Endodermal cell (in vitro differentiated cells): ENCODE data around the gene CLDN16. TPM values are rescaled to one million over a fixed set of nuclear protein-coding genes. Genes with fewer than 3 reads are reported as not detected.

Experiments
- DNase-seq: peaks from one replicate; pipeline ENCODE4 v3.0.0-alpha.2; 2017
- H3K27ac ChIP-seq: 2 replicates; pipeline ENCODE4 v1.5.1; 2013; ENCODE audit warnings: mild to moderate bottlenecking, low read depth, low read length, moderate library complexity
- H3K27me3 ChIP-seq: 2 replicates; pipeline ENCODE4 v1.6.1; 2013; ENCODE audit warnings: mild to moderate bottlenecking, low read length, moderate library complexity; ENCODE audit not compliant: insufficient read depth, control insufficient read depth, poor library complexity, severe bottlenecking
- H3K36me3 ChIP-seq: 2 replicates; pipeline ENCODE4 v1.7.0; 2013; ENCODE audit warnings: mild to moderate bottlenecking, low read length, moderate library complexity; ENCODE audit not compliant: control insufficient read depth, insufficient read depth
- H3K4me1 ChIP-seq: one replicate; pipeline ENCODE4 v1.7.0; 2013; ENCODE audit warnings: low read length; ENCODE audit not compliant: control insufficient read depth, insufficient read depth
- H3K4me3 ChIP-seq: 2 replicates; pipeline ENCODE4 v1.5.1; 2013; ENCODE audit warnings: mild to moderate bottlenecking, low read length, moderate library complexity
- H3K9ac ChIP-seq: 2 replicates; pipeline ENCODE4 v1.6.1; 2013; ENCODE audit warnings: mild to moderate bottlenecking, low read length, moderate library complexity; ENCODE audit not compliant: poor library complexity, severe bottlenecking; ENCODE audit errors: extremely low read depth
- H3K9me3 ChIP-seq: 2 replicates; pipeline ENCODE4 v1.6.1; 2013; ENCODE audit warnings: mild to moderate bottlenecking, low read length, moderate library complexity; ENCODE audit not compliant: control insufficient read depth
- H3K27ac Mint-ChIP-seq: 2 replicates; pipeline ENCODE4 v1.8.0; 2020; ENCODE audit warnings: mixed read lengths
- H3K27me3 Mint-ChIP-seq: 2 replicates; pipeline ENCODE4 v1.8.0; 2021; ENCODE audit warnings: mild to moderate bottlenecking, mixed read lengths; ENCODE audit not compliant: insufficient read depth
- H3K36me3 Mint-ChIP-seq: 2 replicates; pipeline ENCODE4 v1.8.0; 2020; ENCODE audit warnings: low read depth, mixed read lengths
- H3K4me1 Mint-ChIP-seq: 2 replicates; pipeline ENCODE4 v1.8.0; 2020; ENCODE audit warnings: mixed read lengths
- H3K4me3 Mint-ChIP-seq: 2 replicates; pipeline ENCODE4 v1.8.0; 2020; ENCODE audit warnings: mild to moderate bottlenecking, moderate library complexity, mixed read lengths
- H3K9me3 Mint-ChIP-seq: 2 replicates; pipeline ENCODE4 v1.8.0; 2020; ENCODE audit warnings: mild to moderate bottlenecking, mixed read lengths
- CTCF ChIP-seq: fragments of 200-600 bp; sonication (generic); conservative IDR thresholded peaks from 2 replicates; pipeline ENCODE4 v1.5.0; 2021; ENCODE audit warnings: antibody characterized with exemption, mild to moderate bottlenecking
- WGBS, 2 experiments: methylation state at CpG; one replicate each; pipeline versions ENCODE4 v1.1.5 to v1.1.7; 2013; ENCODE audit warnings: missing lambda C conversion rate in 2 of 2, mixed read lengths in 1 of 2; ENCODE audit not compliant: insufficient coverage in 1 of 2, insufficient read length in 1 of 2; 5-methylcytosine and 5-hydroxymethylcytosine counted together
- total RNA-seq, 2 donors: library from RNA; stranded (reverse); fragmentation: NEBNext Ultra II Directional in 1 of 2; extraction: Animal tissue kit (Norgen Biotek cat#: 25700) in 1 of 2; gene quantifications; 2 replicates in 1 of 2; 3 replicates in 1 of 2; pipeline ENCODE4 v1.2.1, GENCODE V29; 2021

The CLDN16 gene
- total RNA-seq, 2 donors from 2014 or later = 0.40 to 1.1 TPM

DNA sequence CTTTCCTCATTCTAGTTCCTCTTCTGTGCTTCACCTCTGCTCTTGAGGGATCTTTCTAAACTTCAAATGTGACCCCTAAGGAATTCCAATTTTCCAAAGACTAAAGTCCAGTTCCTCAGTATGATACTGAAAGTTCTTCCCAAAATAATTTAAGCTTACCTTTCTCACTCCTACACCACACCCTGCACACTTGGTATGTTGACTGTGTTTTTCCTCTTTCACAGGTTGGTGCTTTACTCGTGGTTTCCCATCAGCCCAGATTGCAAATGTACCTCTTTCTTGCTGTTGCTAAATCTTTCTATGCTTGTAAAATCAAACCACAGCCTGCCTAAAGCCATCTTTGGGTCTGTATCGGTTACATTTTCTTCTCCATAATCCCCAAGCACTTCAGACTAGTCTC lies 30.5 kb upstream of the CLDN16 start:
- H3K27ac ChIP-seq = no peak overlapping the region
- Mint-ChIP-seq H3K4me3 (no peak overlapping the region), H3K36me3 (no peaks in the 10 kb centered on the region), H3K27ac (no peak overlapping the region), H3K27me3 (no peaks in the 10 kb centered on the region), H3K4me1 (peaks cover 9% of the 10 kb centered on the region), H3K9me3 (peaks cover 4% of the 10 kb centered on the region)
- WGBS, 2 experiments = 92 to 95% methylated on average over 2 of the region's 2 CpGs
- no peak for DNase-seq
- no peaks in the 10 kb centered on the region for H3K27me3 ChIP-seq
- no peak for TF ChIP-seq CTCF
- H3K4me1 ChIP-seq = no peaks in the 10 kb centered on the region
- peaks cover 8% of the 10 kb centered on the region for H3K9me3 ChIP-seq
- H3K4me3 ChIP-seq = no peak overlapping the region
- no peaks in the 10 kb centered on the region for H3K36me3 ChIP-seq
- no peak overlapping the region for H3K9ac ChIP-seq

- H3K4me1 ChIP-seq = no peaks in the 10 kb centered on the region
- H3K36me3 ChIP-seq = no peaks in the 10 kb centered on the region
- no peak overlapping the region for H3K4me3 Mint-ChIP-seq
- peaks cover 7% of the 10 kb centered on the region for H3K4me1 Mint-ChIP-seq
- no peak overlapping the region for H3K27ac ChIP-seq
- DNase-seq = no peak
- no peak for TF ChIP-seq CTCF
- no peak overlapping the region for H3K4me3 ChIP-seq
- H3K9me3 ChIP-seq = no peaks in the 10 kb centered on the region
- WGBS, 2 experiments = 92 to 100% methylated on average over 2 of the region's 2 CpGs
- H3K27me3 Mint-ChIP-seq = no peaks in the 10 kb centered on the region
- H3K36me3 Mint-ChIP-seq = no peaks in the 10 kb centered on the region
- no peak overlapping the region for H3K9ac ChIP-seq
- no peaks in the 10 kb centered on the region for H3K27me3 ChIP-seq
- no peak overlapping the region for H3K27ac Mint-ChIP-seq
- peaks cover 4% of the 10 kb centered on the region for H3K9me3 Mint-ChIP-seq
Measured at GRCh38 chr3:190359813-190360212, 28.1 kb upstream of the CLDN16 start.

DNA sequence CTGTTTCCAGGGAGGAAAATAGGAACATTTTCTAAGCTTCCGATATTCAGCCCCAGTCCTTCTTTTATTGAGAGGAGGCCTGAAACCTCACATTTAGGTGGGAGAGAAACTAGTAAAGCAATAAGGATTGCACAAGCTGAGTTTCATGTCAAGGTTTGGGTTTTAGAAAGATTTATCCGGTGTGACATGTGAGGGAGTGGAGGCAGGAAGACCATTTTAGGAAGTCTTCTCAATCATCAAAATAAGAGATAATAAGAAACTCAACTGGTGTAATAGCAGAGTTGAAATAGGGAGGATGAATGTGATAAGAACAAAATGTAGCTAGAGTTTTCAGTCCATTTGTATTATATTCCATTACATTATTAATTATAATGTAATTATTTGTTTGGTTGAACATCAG lies 27.7 kb upstream of the CLDN16 start:
- Mint-ChIP-seq H3K27me3 (no peaks in the 10 kb centered on the region), H3K36me3 (no peaks in the 10 kb centered on the region), H3K4me1 (peaks cover 7% of the 10 kb centered on the region), H3K9me3 (peaks cover 4% of the 10 kb centered on the region), H3K27ac (no peak overlapping the region), H3K4me3 (no peak overlapping the region)
- DNase-seq = no peak
- TF ChIP-seq CTCF = no peak
- Histone ChIP-seq H3K9ac (no peak overlapping the region), H3K4me3 (no peak overlapping the region), H3K4me1 (no peaks in the 10 kb centered on the region), H3K36me3 (no peaks in the 10 kb centered on the region), H3K27ac (no peak overlapping the region), H3K27me3 (no peaks in the 10 kb centered on the region), H3K9me3 (no peaks in the 10 kb centered on the region)
- 95 to 100% methylated on average over 1 to 2 of the region's 2 CpGs for WGBS, 2 experiments
